Measurements from ENCODE around the gene ZNF385A.

DNA sequence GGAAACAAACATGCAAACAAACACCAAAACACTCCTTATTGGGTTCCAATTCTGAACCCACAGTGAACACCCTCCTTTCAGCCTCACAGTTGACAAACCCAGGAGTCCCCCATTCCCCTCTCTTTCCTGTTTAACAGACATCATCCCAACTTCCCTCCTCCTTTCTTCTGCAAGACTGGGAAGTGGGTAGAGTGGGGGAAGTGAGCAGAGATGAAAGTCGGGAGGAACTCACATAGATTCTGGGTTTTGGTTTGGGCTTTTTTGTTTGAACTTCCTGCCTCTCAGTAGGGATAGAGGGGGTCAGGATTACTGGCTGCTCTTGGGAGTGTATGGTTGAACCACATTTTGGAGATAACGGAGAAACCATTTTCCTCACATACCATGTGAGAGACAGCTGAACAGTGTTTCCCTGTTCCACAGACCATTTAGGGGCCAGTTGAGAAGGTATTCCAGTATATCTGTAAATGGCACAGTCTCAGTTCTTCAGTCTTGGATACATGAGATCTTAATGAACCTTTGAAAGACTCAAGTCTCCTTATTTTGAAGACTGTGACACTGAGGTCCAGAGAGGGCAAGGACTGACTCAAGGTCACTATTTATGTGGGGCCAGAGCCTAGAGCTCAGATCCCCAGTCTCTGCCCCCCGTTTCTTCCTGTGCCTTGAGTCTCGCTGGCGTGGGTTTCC is 16.4 kb downstream of the ZNF385A start:
- TF ChIP-seq POLR2A (IDR thresholded peaks at IDR 0.05) (no peak), CTCF (IDR thresholded peaks at IDR 0.05) (no peak)

Measured in heart left ventricle (tissue), 13 donors.